Panc1 (cell line): Measurements from ENCODE around the gene SNAP47. TPM values are rescaled to one million over a fixed set of nuclear protein-coding genes. Genes with fewer than 3 reads are reported as not detected.

ENCODE experiments used
- ATAC-seq: fragments of 200-7000 bp; cut with Tn5 transposase; 2 replicates; pipeline ENCODE4 v1.9.1; 2020; ENCODE audit warnings: mild to moderate bottlenecking, moderate library complexity
- BruUV-seq: library from RNA; stranded (reverse); fragments of 400-500 nt; replicated peaks from 2 replicates; lab custom pipeline; 2021; lab: Mats Ljungman, UMichigan
- CTCF ChIA-PET: fragments of 300-600 bp; sonication (Branson Sonifier 250); formaldehyde crosslinking; loops from one replicate; lab custom pipeline; 2022; ENCODE audit warnings: antibody characterized with exemption; lab: Charles Lee
- POLR2A ChIA-PET: fragments of 300-600 bp; sonication (Branson Sonifier 250); formaldehyde crosslinking; loops from one replicate; lab custom pipeline; 2022; ENCODE audit warnings: antibody characterized with exemption; lab: Charles Lee
- DNase-seq: peaks from one replicate; pipeline ENCODE4 v3.0.0-alpha.2; 2010; ENCODE audit warnings: low read depth, low spot score
- H3K27ac ChIP-seq: 2 replicates; pipeline ENCODE4 v1.5.1; 2011; ENCODE audit warnings: mild to moderate bottlenecking, low read length, inconsistent platforms
- H3K27me3 ChIP-seq: fragments of 200-500 bp; sonication (Bioruptor generic); 2 replicates; pipeline ENCODE4 v1.6.0; 2014; ENCODE audit warnings: low read length, inconsistent platforms; ENCODE audit not compliant: control insufficient read depth, insufficient read depth
- H3K36me3 ChIP-seq: fragments of 200-500 bp; sonication (Bioruptor generic); 2 replicates; pipeline ENCODE4 v1.5.1; 2014; ENCODE audit warnings: inconsistent platforms, mild to moderate bottlenecking, low read length, moderate library complexity; ENCODE audit not compliant: control insufficient read depth, insufficient read depth
- H3K4me1 ChIP-seq: 2 replicates; pipeline ENCODE4 v1.5.1; 2011; ENCODE audit warnings: inconsistent platforms, mild to moderate bottlenecking, low read length, moderate library complexity; ENCODE audit not compliant: control insufficient read depth, insufficient read depth
- H3K4me3 ChIP-seq, 2 experiments: 2 replicates each; pipeline ENCODE4 v1.5.1; 2011 to 2012; ENCODE audit warnings: low read depth in 2 of 2, low read length in 2 of 2, mild to moderate bottlenecking in 2 of 2, inconsistent platforms in 1 of 2, moderate library complexity in 1 of 2
- H3K9me3 ChIP-seq: fragments of 200-500 bp; sonication (Bioruptor generic); 2 replicates; pipeline ENCODE4 v1.5.1; 2014; ENCODE audit warnings: low read depth, mild to moderate bottlenecking, inconsistent platforms, low read length, moderate library complexity; ENCODE audit not compliant: control insufficient read depth, insufficient read depth
- CTCF ChIP-seq: fragments of 450-650 bp; IDR thresholded peaks from 2 replicates; pipeline ENCODE4 v1.5.1; 2017; ENCODE audit warnings: mild to moderate bottlenecking
- POLR2AphosphoS5 ChIP-seq: IDR thresholded peaks from 2 replicates; pipeline ENCODE4 v1.6.1; 2012; ENCODE audit warnings: mild to moderate bottlenecking, low read depth, low read length, moderate library complexity
- REST ChIP-seq, 2 experiments: IDR thresholded peaks; 2 replicates each; pipeline ENCODE4 v1.6.1; 2011 to 2012; ENCODE audit warnings: low read depth in 2 of 2, control low read depth in 1 of 2, low read length in 1 of 2, mild to moderate bottlenecking in 1 of 2, moderate library complexity in 1 of 2; ENCODE audit not compliant: insufficient read depth in 1 of 2
- SIN3A ChIP-seq: IDR thresholded peaks from 2 replicates; pipeline ENCODE4 v1.6.1; 2012; ENCODE audit warnings: low read depth, mild to moderate bottlenecking, low read length, moderate library complexity, borderline replicate concordance; ENCODE audit not compliant: insufficient read depth
- TCF7L2 ChIP-seq: IDR thresholded peaks from 2 replicates; pipeline ENCODE4 v1.6.1; 2011; ENCODE audit warnings: mild to moderate bottlenecking, low read depth, low read length, inconsistent platforms
- in situ Hi-C: cut with HindIII; loops from 2 replicates; pipeline ENCODE4 v1.10.0; 2016; ENCODE audit warnings: low sequenced_read_pairs, low pct_unique_long_range_greater_than_20kb
- intact Hi-C: fragments of 100-400 bp; cut with micrococcal nuclease; formaldehyde crosslinking; loops from one replicate; pipeline ENCODE4 v1.10.0; 2022; ENCODE audit not compliant: unreplicated experiment
- total RNA-seq: library from RNA; stranded (reverse); gene quantifications from one replicate; pipeline ENCODE4 v1.2.1, GENCODE V29; 2021; ENCODE audit not compliant: unreplicated experiment

SNAP47 gene
- total RNA-seq, 1 experiment from 2014 or later = 55.6 TPM

GRCh38 chr1:227733309-227733705, 1.9 kb upstream of the SNAP47 start:
- no peaks in the 10 kb centered on the region for H3K27me3 ChIP-seq
- no peak for DNase-seq

GRCh38 chr1:227733751-227734545, 1.3 kb upstream of the SNAP47 start:
- intact Hi-C loops = no loop called here
- POLR2A ChIA-PET = interaction anchor here (0.5 to 0.6 kb wide), 3 partner anchors 10 to 364 kb away, joined by 5 to 8 read pairs (median 5); no protein-coding TSS in a partner anchor
- H3K4me3 ChIP-seq = peak overlapping the region; percentile 80 to 91
- TF ChIP-seq CTCF = no peak
- TF ChIP-seq TCF7L2 = no peak
- TF ChIP-seq SIN3A = no peak
- TF ChIP-seq REST (IDR thresholded peaks at IDR 0.05; ENCODE audit: insufficient read depth in 1 of 2, low read depth in 2 of 2, low read length in 1 of 2) = no peak

More at GRCh38 chr1:227733309-227733705, 1.9 kb upstream of the SNAP47 start:
- ChIA-PET POLR2A (no interaction called here), CTCF (no interaction called here)
- no peaks in the 10 kb centered on the region for H3K9me3 ChIP-seq
- H3K27ac ChIP-seq = peak overlapping the region; percentile 93; the same call in 1 of the 2 replicates
- ATAC-seq = no peak
- no TSS peak for BruUV-seq
- in situ Hi-C loops = no loop called here
- peak overlapping the region in 1 of 2 experiments; percentile 91; a peak in 2 of 4 replicates for H3K4me3 ChIP-seq
- peaks cover 32% of the 10 kb centered on the region for H3K4me1 ChIP-seq
- H3K36me3 ChIP-seq = peaks cover 3% of the 10 kb centered on the region; the same call in 1 of the 2 replicates
- no peak for TF ChIP-seq SIN3A
- no peak for TF ChIP-seq REST (IDR thresholded peaks at IDR 0.05; ENCODE audit: insufficient read depth in 1 of 2, low read depth in 2 of 2, low read length in 1 of 2)
- no peak for TF ChIP-seq POLR2AphosphoS5
- TF ChIP-seq TCF7L2 = no peak
- TF ChIP-seq CTCF = no peak
- intact Hi-C loops = no loop called here

More at GRCh38 chr1:227733751-227734545, 1.3 kb upstream of the SNAP47 start:
- ATAC-seq (no peak), DNase-seq (no peak)
- Histone ChIP-seq H3K9me3 (no peaks in the 10 kb centered on the region), H3K27me3 (no peaks in the 10 kb centered on the region), H3K36me3 (peaks cover 3% of the 10 kb centered on the region), H3K4me1 (peaks cover 32% of the 10 kb centered on the region), H3K27ac (peak overlapping the region; percentile 93)
- TSS peak; percentile 87 for BruUV-seq
- in situ Hi-C loops = no loop called here
- CTCF ChIA-PET = no interaction called here
